ENCODE measurements around the gene STK38L.

Gene STK38L

GRCh38 chr12:27351476-27351875, 107.4 kb downstream of the STK38L start:
- no peak for DNase-seq (ENCODE audit: low read depth)

DNA sequence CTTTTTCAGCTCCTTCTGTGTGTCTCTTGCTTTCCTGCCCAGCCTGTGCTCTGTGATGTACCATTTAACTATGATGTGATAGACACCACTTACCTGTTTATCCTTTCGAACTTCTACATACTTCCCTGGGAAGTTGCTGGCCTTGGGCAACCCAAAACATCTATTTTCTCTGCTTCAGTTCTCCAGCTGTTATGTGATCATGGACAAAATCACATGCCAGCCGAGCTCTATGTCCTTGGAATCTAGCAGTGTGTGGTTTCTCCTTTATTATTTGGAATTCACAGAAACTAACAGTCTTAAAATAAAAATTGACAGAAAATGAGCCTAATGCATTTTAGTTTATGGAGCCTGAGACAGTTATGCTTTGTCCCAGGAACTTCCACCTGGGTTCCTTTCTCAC, 111.4 kb downstream of the STK38L start:
- no peak for DNase-seq (ENCODE audit: low read depth)

DNA sequence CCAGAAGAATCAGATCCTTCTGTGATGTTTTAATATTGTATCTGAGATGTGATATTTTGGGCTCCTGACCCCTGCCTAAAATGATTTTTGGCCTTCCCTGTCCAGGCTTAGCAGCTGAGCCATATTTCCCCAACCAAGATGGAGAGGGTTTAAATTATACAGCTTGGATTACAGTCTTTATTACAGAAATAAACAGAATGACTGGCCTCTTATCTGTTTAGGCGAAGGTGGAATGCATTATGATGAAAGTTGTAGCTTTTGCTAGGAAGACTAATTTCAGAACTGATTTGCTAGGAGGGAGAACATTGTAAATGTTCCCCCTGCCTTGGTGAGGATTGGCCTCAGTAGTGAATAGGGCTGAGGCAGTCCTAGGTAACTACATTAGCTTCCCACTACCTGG, 111.9 kb downstream of the STK38L start:
- no peak for DNase-seq (ENCODE audit: low read depth)

- DNase-seq (ENCODE audit: low read depth): no peak
These were observed 115.7 kb downstream of the STK38L start for GRCh38 chr12:27359578-27360340.

DNA sequence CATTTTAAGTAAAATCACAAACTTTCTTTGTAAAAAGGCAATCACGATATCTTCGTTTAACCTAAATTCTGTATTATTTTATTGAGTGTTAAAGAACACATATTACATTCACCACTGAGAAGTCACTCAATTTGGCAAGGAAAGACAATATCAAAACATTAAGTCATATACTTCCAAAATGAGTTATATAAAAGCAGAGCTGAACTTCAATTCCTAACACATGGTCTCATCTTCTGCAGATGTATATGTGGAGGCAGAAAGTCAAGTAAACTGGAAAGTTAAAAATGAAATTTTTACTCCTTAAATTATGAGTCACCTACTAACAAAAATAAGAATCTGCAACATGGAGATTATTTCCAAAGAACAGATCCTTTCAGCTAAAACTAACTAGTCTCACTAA, 117.3 kb downstream of the STK38L start:
- no peak for DNase-seq (ENCODE audit: low read depth)

- DNase-seq (ENCODE audit: low read depth): no peak
These were observed 122.5 kb downstream of the STK38L start for GRCh38 chr12:27366621-27367020.

DNA sequence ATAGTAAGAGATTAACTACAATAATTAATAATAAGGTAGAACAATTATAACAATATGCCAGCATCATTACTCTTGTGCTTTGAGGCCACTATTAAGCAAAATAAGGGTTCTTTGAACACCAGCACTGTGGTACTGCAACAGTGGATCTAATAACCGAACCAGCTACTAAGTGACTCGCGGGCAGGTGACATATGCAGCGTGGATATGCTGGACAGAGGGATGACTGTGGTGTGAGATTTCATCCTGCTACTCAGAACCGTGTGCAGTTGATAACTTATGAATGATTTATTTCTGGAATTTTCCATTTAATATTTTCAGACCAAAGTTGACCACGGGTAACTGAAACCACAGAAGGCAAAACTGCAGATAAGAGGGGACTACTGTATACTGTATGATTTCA, 123.0 kb downstream of the STK38L start:
- DNase-seq (ENCODE audit: low read depth): no peak

Data from GM04503 (cell line).